ENCODE measurements around the gene MYO19. TPM values are rescaled to one million over a fixed set of nuclear protein-coding genes. Genes with fewer than 3 reads are reported as not detected.

The MYO19 gene
- total and polyA plus RNA-seq, 9 of the 15 experiments (the other 6 are each of a cell fraction or from before 2014, with no cell fraction given), result 21.6 to 176 (median 129) TPM

DNA sequence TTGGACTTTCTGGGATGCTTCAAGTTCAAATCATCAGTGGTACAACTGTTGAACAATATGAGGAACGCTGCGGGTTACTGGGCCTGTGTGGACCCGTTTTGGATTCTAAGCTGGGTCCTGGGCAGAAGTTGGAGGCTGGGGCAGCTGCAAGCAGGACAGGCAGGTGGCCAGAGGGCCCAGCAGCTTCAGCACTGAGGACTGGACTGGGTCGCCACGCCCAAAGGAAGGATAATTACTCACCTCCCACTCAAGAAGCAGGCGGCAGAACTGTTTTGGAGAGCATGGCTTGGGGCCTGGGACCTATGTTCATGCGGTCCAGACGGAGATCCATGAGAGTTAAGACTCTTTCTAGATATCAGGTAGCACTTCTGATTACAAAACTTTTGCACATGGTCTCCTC, 49.6 kb downstream of the MYO19 start:
- Histone ChIP-seq H3K9me1 (ENCODE audit: control insufficient read depth, insufficient read depth, low read length) (no peaks in the 10 kb centered on the region), H3K4me1 (replicated peaks in 1 of 2; ENCODE audit: control insufficient read depth in 2 of 2, insufficient read depth in 2 of 2, low read length in 2 of 2) (peaks cover 14 to 27% of the 10 kb centered on the region in 2 experiments; a peak in 4 of 5 replicates), H3K36me3 (ENCODE audit: control insufficient read depth, insufficient read depth, low read length) (peaks cover 14% of the 10 kb centered on the region), H3K4me2 (ENCODE audit: insufficient read depth, low read length) (no peak overlapping the region), H3K4me3 (no peak overlapping the region), H3K79me2 (ENCODE audit: control insufficient read depth, insufficient read depth, low read length) (peaks cover 37% of the 10 kb centered on the region), H3K9ac (ENCODE audit: insufficient read depth in 1 of 2, low read depth in 2 of 2, low read length in 2 of 2) (no peak overlapping the region), H3K9me3 (replicated peaks; ENCODE audit: control insufficient read depth, insufficient read depth, low read depth, low read length) (no peaks in the 10 kb centered on the region), H2AFZ (ENCODE audit: low read depth, low read length) (peak overlapping the region; percentile 94), H3K27ac (ENCODE audit: extremely low read depth, low read depth, low read length) (no peak overlapping the region), H3K27me3 (ENCODE audit: control insufficient read depth in 2 of 2, insufficient read depth in 2 of 2, low read length in 2 of 2) (no peaks in the 10 kb centered on the region; a peak in 2 of 5 replicates), H4K20me1 (replicated peaks; ENCODE audit: control insufficient read depth, insufficient read depth, low read length) (no peaks in the 10 kb centered on the region; the same call in 1 of the 2 replicates)
- DNase-seq (ENCODE audit: extremely low read depth in 1 of 4, low spot score in 3 of 4) (no peak), ATAC-seq (no peak), FAIRE-seq (no peak)
- ChIA-PET CTCF (ENCODE audit: low intra/inter-chr PET ratio) (no interaction called here), POLR2A (interaction anchor here (0.6 to 2.3 kb wide), 4 partner anchors 10 to 740 kb away, joined by 3 to 10 read pairs (median 4); partner anchors contain the start of gene CCL15)
- intact Hi-C loops (cut with micrococcal nuclease) (no loop called here), in situ Hi-C loops (cut with MboI) (loop anchor here (25.0 kb wide), 1 partner anchor 523 kb away; no protein-coding TSS in a partner anchor)
- TF ChIP-seq ARID2 (IDR thresholded peaks at IDR 0.05), result no peak
- no peak for TF ChIP-seq TAF15 (IDR thresholded peaks at IDR 0.05; ENCODE audit: low read depth, low read length)
- TF ChIP-seq CHD4 (IDR thresholded peaks at IDR 0.05; ENCODE audit: insufficient read depth, insufficient replicate concordance, low read depth, low read length, poor library complexity, severe bottlenecking), result no peak
- no peak for TF ChIP-seq MAFG (tag; conservative IDR thresholded peaks at IDR 0.05)
- no peak for TF ChIP-seq LARP7 (IDR thresholded peaks at IDR 0.05)
- TF ChIP-seq HEY1 (CRISPR knock-in tag; IDR thresholded peaks at IDR 0.05; ENCODE audit: borderline replicate concordance), result no peak
- TF ChIP-seq ZNF445 (CRISPR knock-in tag; IDR thresholded peaks at IDR 0.05; ENCODE audit: low read depth), result no peak
- no peak for TF ChIP-seq PHF20 (IDR thresholded peaks at IDR 0.05; ENCODE audit: partially characterized antibody)
- TF ChIP-seq, protein P1, sequence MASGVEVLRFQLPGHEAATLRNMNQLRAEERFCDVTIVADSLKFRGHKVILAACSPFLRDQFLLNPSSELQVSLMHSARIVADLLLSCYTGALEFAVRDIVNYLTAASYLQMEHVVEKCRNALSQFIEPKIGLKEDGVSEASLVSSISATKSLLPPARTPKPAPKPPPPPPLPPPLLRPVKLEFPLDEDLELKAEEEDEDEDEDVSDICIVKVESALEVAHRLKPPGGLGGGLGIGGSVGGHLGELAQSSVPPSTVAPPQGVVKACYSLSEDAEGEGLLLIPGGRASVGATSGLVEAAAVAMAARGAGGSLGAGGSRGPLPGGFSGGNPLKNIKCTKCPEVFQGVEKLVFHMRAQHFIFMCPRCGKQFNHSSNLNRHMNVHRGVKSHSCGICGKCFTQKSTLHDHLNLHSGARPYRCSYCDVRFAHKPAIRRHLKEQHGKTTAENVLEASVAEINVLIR (CRISPR knock-in tag; IDR thresholded peaks at IDR 0.05), result no peak
- TF ChIP-seq SRSF9 (IDR thresholded peaks at IDR 0.05; ENCODE audit: borderline replicate concordance, low read depth, low read length), result no peak
- no peak for TF ChIP-seq ZNF23 (CRISPR knock-in tag; IDR thresholded peaks at IDR 0.05)
- no peak for TF ChIP-seq NCOA6 (IDR thresholded peaks at IDR 0.05)
- TF ChIP-seq CREM (IDR thresholded peaks at IDR 0.05; ENCODE audit: low read depth), result no peak
- TF ChIP-seq, protein P2, sequence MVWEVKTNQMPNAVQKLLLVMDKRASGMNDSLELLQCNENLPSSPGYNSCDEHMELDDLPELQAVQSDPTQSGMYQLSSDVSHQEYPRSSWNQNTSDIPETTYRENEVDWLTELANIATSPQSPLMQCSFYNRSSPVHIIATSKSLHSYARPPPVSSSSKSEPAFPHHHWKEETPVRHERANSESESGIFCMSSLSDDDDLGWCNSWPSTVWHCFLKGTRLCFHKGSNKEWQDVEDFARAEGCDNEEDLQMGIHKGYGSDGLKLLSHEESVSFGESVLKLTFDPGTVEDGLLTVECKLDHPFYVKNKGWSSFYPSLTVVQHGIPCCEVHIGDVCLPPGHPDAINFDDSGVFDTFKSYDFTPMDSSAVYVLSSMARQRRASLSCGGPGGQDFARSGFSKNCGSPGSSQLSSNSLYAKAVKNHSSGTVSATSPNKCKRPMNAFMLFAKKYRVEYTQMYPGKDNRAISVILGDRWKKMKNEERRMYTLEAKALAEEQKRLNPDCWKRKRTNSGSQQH (CRISPR knock-in tag; IDR thresholded peaks at IDR 0.05), result no peak
- TF ChIP-seq, protein P3, sequence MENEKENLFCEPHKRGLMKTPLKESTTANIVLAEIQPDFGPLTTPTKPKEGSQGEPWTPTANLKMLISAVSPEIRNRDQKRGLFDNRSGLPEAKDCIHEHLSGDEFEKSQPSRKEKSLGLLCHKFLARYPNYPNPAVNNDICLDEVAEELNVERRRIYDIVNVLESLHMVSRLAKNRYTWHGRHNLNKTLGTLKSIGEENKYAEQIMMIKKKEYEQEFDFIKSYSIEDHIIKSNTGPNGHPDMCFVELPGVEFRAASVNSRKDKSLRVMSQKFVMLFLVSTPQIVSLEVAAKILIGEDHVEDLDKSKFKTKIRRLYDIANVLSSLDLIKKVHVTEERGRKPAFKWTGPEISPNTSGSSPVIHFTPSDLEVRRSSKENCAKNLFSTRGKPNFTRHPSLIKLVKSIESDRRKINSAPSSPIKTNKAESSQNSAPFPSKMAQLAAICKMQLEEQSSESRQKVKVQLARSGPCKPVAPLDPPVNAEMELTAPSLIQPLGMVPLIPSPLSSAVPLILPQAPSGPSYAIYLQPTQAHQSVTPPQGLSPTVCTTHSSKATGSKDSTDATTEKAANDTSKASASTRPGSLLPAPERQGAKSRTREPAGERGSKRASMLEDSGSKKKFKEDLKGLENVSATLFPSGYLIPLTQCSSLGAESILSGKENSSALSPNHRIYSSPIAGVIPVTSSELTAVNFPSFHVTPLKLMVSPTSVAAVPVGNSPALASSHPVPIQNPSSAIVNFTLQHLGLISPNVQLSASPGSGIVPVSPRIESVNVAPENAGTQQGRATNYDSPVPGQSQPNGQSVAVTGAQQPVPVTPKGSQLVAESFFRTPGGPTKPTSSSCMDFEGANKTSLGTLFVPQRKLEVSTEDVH (IDR thresholded peaks at IDR 0.05; ENCODE audit: low read depth, partially characterized antibody), result no peak
- no TSS peak for BruUV-seq (replicated peaks)
- 59% methylated on average over 8 of the region's 8 CpGs for WGBS (ENCODE audit: insufficient coverage, low coverage, missing lambda C conversion rate)

Data from K562 (cell line).